Type B pancreatic cell (in vitro differentiated cells): ENCODE measurements around the gene CORO7. TPM values are rescaled to one million over a fixed set of nuclear protein-coding genes. Genes with fewer than 3 reads are reported as not detected.

Experiments used
- DNase-seq: peaks from one replicate; pipeline ENCODE4 v3.0.0; 2021; ENCODE audit warnings: mixed read lengths; ENCODE audit not compliant: unreplicated experiment; ENCODE audit errors: extremely low spot score
- H3K27ac Mint-ChIP-seq: 2 replicates; pipeline ENCODE4 v1.8.0; 2021; ENCODE audit warnings: mild to moderate bottlenecking, mixed read lengths
- H3K27me3 Mint-ChIP-seq: 2 replicates; pipeline ENCODE4 v1.8.0; 2021; ENCODE audit warnings: mixed read lengths
- H3K36me3 Mint-ChIP-seq: 2 replicates; pipeline ENCODE4 v1.8.0; 2021; ENCODE audit warnings: mixed read lengths
- H3K4me1 Mint-ChIP-seq: one replicate; pipeline ENCODE4 v1.8.0; 2021; ENCODE audit warnings: mixed read lengths; ENCODE audit not compliant: unreplicated experiment
- H3K4me3 Mint-ChIP-seq: 2 replicates; pipeline ENCODE4 v1.8.0; 2021; ENCODE audit warnings: mild to moderate bottlenecking, mixed read lengths
- H3K9me3 Mint-ChIP-seq: 2 replicates; pipeline ENCODE4 v1.8.0; 2021; ENCODE audit warnings: mixed read lengths
- CTCF ChIP-seq: fragments of 200-600 bp; sonication (generic); conservative IDR thresholded peaks from 2 replicates; pipeline ENCODE4 v1.5.0; 2021; ENCODE audit warnings: antibody characterized with exemption, mild to moderate bottlenecking
- total RNA-seq: library from RNA; stranded (reverse); gene quantifications from 2 replicates; pipeline ENCODE4 v1.2.1, GENCODE V29; 2021; ENCODE audit warnings: low replicate concordance

CORO7 gene
- total RNA-seq, 1 donor from 2014 or later = 32.3 TPM

- peak overlapping the region; percentile 54 for H3K4me3 Mint-ChIP-seq
- DNase-seq = no peak
- peaks cover 26% of the 10 kb centered on the region for H3K4me1 Mint-ChIP-seq
- no peak for TF ChIP-seq CTCF
- H3K27me3 Mint-ChIP-seq = no peaks in the 10 kb centered on the region
- H3K27ac Mint-ChIP-seq = peak overlapping the region; percentile 85
- no peaks in the 10 kb centered on the region for H3K9me3 Mint-ChIP-seq
- H3K36me3 Mint-ChIP-seq = no peaks in the 10 kb centered on the region
These were observed 38.2 kb downstream of the CORO7 start for GRCh38 chr16:4378161-4378666.

GRCh38 chr16:4377573-4378154, 38.7 kb downstream of the CORO7 start:
- Mint-ChIP-seq H3K27ac (peak overlapping the region; percentile 85), H3K9me3 (no peaks in the 10 kb centered on the region), H3K27me3 (no peaks in the 10 kb centered on the region), H3K4me1 (peaks cover 24% of the 10 kb centered on the region), H3K4me3 (peak overlapping the region; percentile 54), H3K36me3 (no peaks in the 10 kb centered on the region)
- no peak for DNase-seq
- TF ChIP-seq CTCF = peak; percentile 43

GRCh38 chr16:4376893-4377572, 39.4 kb downstream of the CORO7 start:
- H3K27me3 Mint-ChIP-seq = no peaks in the 10 kb centered on the region
- no peaks in the 10 kb centered on the region for H3K9me3 Mint-ChIP-seq
- TF ChIP-seq CTCF = no peak
- peak overlapping the region; percentile 66 for H3K4me3 Mint-ChIP-seq
- H3K4me1 Mint-ChIP-seq = peaks cover 24% of the 10 kb centered on the region
- no peaks in the 10 kb centered on the region for H3K36me3 Mint-ChIP-seq
- peak overlapping the region; percentile 85 for H3K27ac Mint-ChIP-seq
- DNase-seq = no peak

GRCh38 chr16:4376126-4376892, 40.1 kb downstream of the CORO7 start:
- Mint-ChIP-seq H3K27ac (no peak overlapping the region), H3K4me1 (peaks cover 24% of the 10 kb centered on the region), H3K4me3 (peak overlapping the region; percentile 66), H3K36me3 (no peaks in the 10 kb centered on the region), H3K27me3 (no peaks in the 10 kb centered on the region), H3K9me3 (no peaks in the 10 kb centered on the region)
- TF ChIP-seq CTCF = no peak
- no peak for DNase-seq

GRCh38 chr16:4375717-4376116, 40.7 kb downstream of the CORO7 start:
- H3K36me3 Mint-ChIP-seq = no peaks in the 10 kb centered on the region
- no peaks in the 10 kb centered on the region for H3K9me3 Mint-ChIP-seq
- H3K4me1 Mint-ChIP-seq = peaks cover 24% of the 10 kb centered on the region
- peak overlapping the region; percentile 59 for H3K4me3 Mint-ChIP-seq
- no peak for TF ChIP-seq CTCF
- peak overlapping the region; percentile 88 for H3K27ac Mint-ChIP-seq
- no peaks in the 10 kb centered on the region for H3K27me3 Mint-ChIP-seq
- no peak for DNase-seq
